Measurements from ENCODE around the gene TRIM44.

GRCh38 chr11:35702126-35702525, 39.6 kb downstream of the TRIM44 start:
- no peak for TF ChIP-seq CTCF (IDR thresholded peaks at IDR 0.05)
- no peak for TF ChIP-seq POLR2A (IDR thresholded peaks at IDR 0.05)

Data from testis (tissue), 2 donors.